ENCODE measurements around the gene CALN1. TPM values are rescaled to one million over a fixed set of nuclear protein-coding genes. Genes with fewer than 3 reads are reported as not detected.

Gene CALN1
- total RNA-seq, 1 experiment from 2014 or later = not detected

DNA sequence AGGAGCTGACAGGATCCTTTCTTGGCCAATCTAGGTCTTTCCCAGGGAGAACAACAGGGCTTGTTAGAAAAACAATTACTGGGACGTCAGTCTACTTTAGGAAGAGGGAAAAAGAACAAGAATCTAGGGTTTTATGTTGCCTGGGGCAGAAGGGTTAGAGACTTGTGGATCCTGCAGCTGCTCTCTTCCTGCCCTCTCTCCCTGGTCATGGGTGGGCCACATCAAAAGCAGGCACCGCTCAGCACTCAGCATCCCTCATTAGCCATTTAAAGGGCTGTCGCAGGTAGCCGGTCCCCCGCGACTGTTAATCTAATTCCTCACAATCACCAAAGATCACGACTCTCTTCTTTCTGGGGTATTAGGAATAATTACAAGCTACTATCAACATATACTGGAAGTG, 631.9 kb downstream of the CALN1 start:
- Mint-ChIP-seq H3K4me1 (ENCODE audit: low read depth, unreplicated experiment) (no peaks in the 10 kb centered on the region), H3K27me3 (ENCODE audit: insufficient read depth, unreplicated experiment) (no peaks in the 10 kb centered on the region), H3K9me3 (ENCODE audit: unreplicated experiment) (peaks cover 19% of the 10 kb centered on the region), H3K36me3 (ENCODE audit: insufficient read depth, unreplicated experiment) (no peaks in the 10 kb centered on the region), H3K4me3 (ENCODE audit: unreplicated experiment) (no peak overlapping the region), H3K27ac (ENCODE audit: unreplicated experiment) (no peak overlapping the region)
- ChIA-PET POLR2A (no interaction called here), CTCF (no interaction called here)
- Histone ChIP-seq H3K4me3 (ENCODE audit: low read depth, low read length) (no peak overlapping the region), H3K36me3 (ENCODE audit: control insufficient read depth, insufficient read depth, low read length) (no peaks in the 10 kb centered on the region), H3K9me3 (0 out of 2 replicates have a peak, but pooled peaks cover 4% of the 10 kb centered on the region), H3K4me1 (no peaks in the 10 kb centered on the region), H3K27me3 (replicated peaks; ENCODE audit: control insufficient read depth, insufficient read depth, low read length) (no peaks in the 10 kb centered on the region)
- no peak for TF ChIP-seq CTCF (IDR thresholded peaks at IDR 0.05; ENCODE audit: insufficient read depth in 1 of 2, low read depth in 1 of 2, low read length in 1 of 2, severe bottlenecking in 1 of 2, unreplicated experiment in 1 of 2)
- intact Hi-C loops (cut with micrococcal nuclease; ENCODE audit: unreplicated experiment) = no loop called here
- DNase-seq = no peak
- no TSS peak for BruUV-seq (replicated peaks)

DNA sequence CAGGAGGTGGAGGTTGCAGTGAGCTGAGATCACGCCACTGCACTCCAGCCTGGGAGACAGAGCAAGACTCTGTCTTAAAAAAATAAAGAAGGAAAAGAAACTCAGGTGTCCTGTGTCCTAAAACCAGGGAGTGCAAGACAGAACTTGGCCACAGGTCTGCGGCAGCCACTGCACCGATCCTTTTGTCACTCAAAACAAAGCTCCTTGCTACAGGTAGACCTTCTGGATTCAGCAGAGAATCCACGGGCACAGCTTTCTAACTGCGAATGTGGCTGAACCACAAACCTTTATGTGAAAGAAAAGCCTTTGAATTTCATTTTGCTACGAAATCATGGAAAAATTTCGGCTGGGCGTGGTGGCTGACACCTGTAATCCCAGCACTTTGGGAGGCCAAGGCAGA, 634.9 kb downstream of the CALN1 start:
- Mint-ChIP-seq H3K4me1 (ENCODE audit: low read depth, unreplicated experiment) (no peaks in the 10 kb centered on the region), H3K9me3 (ENCODE audit: unreplicated experiment) (peaks cover 28% of the 10 kb centered on the region), H3K4me3 (ENCODE audit: unreplicated experiment) (no peak overlapping the region), H3K27me3 (ENCODE audit: insufficient read depth, unreplicated experiment) (no peaks in the 10 kb centered on the region), H3K27ac (ENCODE audit: unreplicated experiment) (no peak overlapping the region), H3K36me3 (ENCODE audit: insufficient read depth, unreplicated experiment) (no peaks in the 10 kb centered on the region)
- ChIA-PET POLR2A (no interaction called here), CTCF (no interaction called here)
- BruUV-seq (replicated peaks) = no TSS peak
- Histone ChIP-seq H3K36me3 (ENCODE audit: control insufficient read depth, insufficient read depth, low read length) (no peaks in the 10 kb centered on the region), H3K27me3 (replicated peaks; ENCODE audit: control insufficient read depth, insufficient read depth, low read length) (no peaks in the 10 kb centered on the region), H3K4me3 (ENCODE audit: low read depth, low read length) (no peak overlapping the region), H3K4me1 (no peaks in the 10 kb centered on the region), H3K9me3 (0 out of 2 replicates have a peak, but pooled peaks cover 1% of the 10 kb centered on the region)
- no peak for DNase-seq
- intact Hi-C loops (cut with micrococcal nuclease; ENCODE audit: unreplicated experiment) = no loop called here
- no peak for TF ChIP-seq CTCF (IDR thresholded peaks at IDR 0.05; ENCODE audit: insufficient read depth in 1 of 2, low read depth in 1 of 2, low read length in 1 of 2, severe bottlenecking in 1 of 2, unreplicated experiment in 1 of 2)

DNA sequence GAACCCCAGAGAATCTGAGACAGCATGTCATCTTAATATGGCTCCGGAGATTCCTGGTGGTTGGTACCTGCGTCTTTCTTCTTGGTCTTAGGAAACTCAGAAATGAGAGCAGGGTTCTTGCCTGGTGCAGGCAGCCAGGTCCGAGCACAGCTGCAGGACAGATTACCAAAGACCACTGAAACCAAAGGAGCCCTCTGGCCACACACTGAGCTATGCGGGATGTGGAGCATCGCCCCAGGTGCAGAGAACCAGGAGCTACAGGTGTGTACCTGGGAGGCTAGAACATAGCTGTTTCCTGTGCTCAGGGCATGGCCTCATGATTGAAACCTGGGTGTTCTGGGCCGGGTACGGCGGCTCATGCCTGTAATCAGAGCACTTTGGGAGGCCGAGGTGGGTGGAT, 635.4 kb downstream of the CALN1 start:
- no peak overlapping the region for H3K4me3 ChIP-seq (ENCODE audit: low read depth, low read length)
- ChIA-PET POLR2A (no interaction called here), CTCF (no interaction called here)
- H3K9me3 ChIP-seq = no peaks in the 10 kb centered on the region
- DNase-seq = no peak
- Mint-ChIP-seq H3K36me3 (ENCODE audit: insufficient read depth, unreplicated experiment) (no peaks in the 10 kb centered on the region), H3K9me3 (ENCODE audit: unreplicated experiment) (peaks cover 24% of the 10 kb centered on the region), H3K4me3 (ENCODE audit: unreplicated experiment) (no peak overlapping the region), H3K4me1 (ENCODE audit: low read depth, unreplicated experiment) (no peaks in the 10 kb centered on the region), H3K27me3 (ENCODE audit: insufficient read depth, unreplicated experiment) (no peaks in the 10 kb centered on the region), H3K27ac (ENCODE audit: unreplicated experiment) (no peak overlapping the region)
- intact Hi-C loops (cut with micrococcal nuclease; ENCODE audit: unreplicated experiment) = no loop called here
- H3K27me3 ChIP-seq (replicated peaks; ENCODE audit: control insufficient read depth, insufficient read depth, low read length) = no peaks in the 10 kb centered on the region
- H3K36me3 ChIP-seq (ENCODE audit: control insufficient read depth, insufficient read depth, low read length) = no peaks in the 10 kb centered on the region
- no TSS peak for BruUV-seq (replicated peaks)
- TF ChIP-seq CTCF (IDR thresholded peaks at IDR 0.05; ENCODE audit: insufficient read depth in 1 of 2, low read depth in 1 of 2, low read length in 1 of 2, severe bottlenecking in 1 of 2, unreplicated experiment in 1 of 2) = no peak
- H3K4me1 ChIP-seq = no peaks in the 10 kb centered on the region

All from Caco-2 (cell line).